IPS-NIHi11 (cell line): ENCODE measurements around the gene FYN.

Experiments
- DNase-seq: peaks from one replicate; pipeline ENCODE4 v3.0.0; 2012; ENCODE audit warnings: mixed read lengths, low spot score

The FYN gene

GRCh38 chr6:111747829-111748228, 125.4 kb downstream of the FYN start:
- DNase-seq = no peak

GRCh38 chr6:111747396-111747795, 125.9 kb downstream of the FYN start:
- no peak for DNase-seq

- no peak for DNase-seq
These were observed 126.3 kb downstream of the FYN start for GRCh38 chr6:111746983-111747382.

GRCh38 chr6:111745636-111746035, 127.6 kb downstream of the FYN start:
- no peak for DNase-seq

GRCh38 chr6:111745186-111745585, 128.1 kb downstream of the FYN start:
- no peak for DNase-seq

GRCh38 chr6:111743862-111744692, 129.2 kb downstream of the FYN start:
- no peak for DNase-seq

- no peak for DNase-seq
These were observed 129.9 kb downstream of the FYN start for GRCh38 chr6:111743360-111743759.

GRCh38 chr6:111741177-111741952, 131.9 kb downstream of the FYN start:
- DNase-seq = no peak

GRCh38 chr6:111740506-111740905, 132.7 kb downstream of the FYN start:
- DNase-seq = no peak

GRCh38 chr6:111739257-111739696, 134.0 kb downstream of the FYN start:
- no peak for DNase-seq

GRCh38 chr6:111738631-111739030, 134.6 kb downstream of the FYN start:
- DNase-seq = no peak

GRCh38 chr6:111738156-111738555, 135.1 kb downstream of the FYN start:
- DNase-seq = no peak

GRCh38 chr6:111737065-111737521, 136.2 kb downstream of the FYN start:
- DNase-seq = no peak

GRCh38 chr6:111736005-111736608, 137.1 kb downstream of the FYN start:
- DNase-seq = no peak

GRCh38 chr6:111734068-111735061, 138.9 kb downstream of the FYN start:
- DNase-seq = no peak

- no peak for DNase-seq
These were observed 140.9 kb downstream of the FYN start for GRCh38 chr6:111732390-111732789.

- peak; percentile 31 for DNase-seq
These were observed 141.6 kb downstream of the FYN start for GRCh38 chr6:111731456-111732195.

- no peak for DNase-seq
These were observed 142.4 kb downstream of the FYN start for GRCh38 chr6:111730864-111731263.

- no peak for DNase-seq
These were observed 145.4 kb downstream of the FYN start for GRCh38 chr6:111727802-111728201.

GRCh38 chr6:111727041-111727440, 146.2 kb downstream of the FYN start:
- no peak for DNase-seq
